Measurements from ENCODE around the gene CNPPD1.

The CNPPD1 gene

GRCh38 chr2:219179601-219180465 lies 3.1 kb upstream of the CNPPD1 start:
- Histone ChIP-seq H3K36me3 (ENCODE audit: control insufficient read depth in 1 of 2, insufficient read depth in 2 of 2, low read length in 2 of 2) (peaks cover 42 to 54% of the 10 kb centered on the region in 2 donors), H3K9ac (ENCODE audit: low read depth in 1 of 2, low read length in 2 of 2) (peak overlapping the region in 1 of 2 donors; percentile 95), H3K9me3 (ENCODE audit: control insufficient read depth in 1 of 2, low read length in 2 of 2) (no peaks in the 10 kb centered on the region), H3K4me1 (ENCODE audit: control insufficient read depth in 1 of 2, insufficient read depth in 2 of 2, low read length in 2 of 2) (peaks cover 20 to 26% of the 10 kb centered on the region in 2 donors), H3K27ac (ENCODE audit: low read depth, low read length) (no peak overlapping the region), H3K4me3 (ENCODE audit: low read depth in 1 of 2, low read length in 2 of 2) (peak overlapping the region; percentile 79 to 85), H3K27me3 (ENCODE audit: control insufficient read depth in 1 of 2, insufficient read depth in 2 of 2, low read length in 2 of 2) (no peaks in the 10 kb centered on the region)

- Histone ChIP-seq H3K36me3 (ENCODE audit: control insufficient read depth in 1 of 2, insufficient read depth in 2 of 2, low read length in 2 of 2) (peaks cover 45 to 56% of the 10 kb centered on the region in 2 donors), H3K9ac (ENCODE audit: low read depth in 1 of 2, low read length in 2 of 2) (peak overlapping the region; percentile 34 to 95), H3K27me3 (ENCODE audit: control insufficient read depth in 1 of 2, insufficient read depth in 2 of 2, low read length in 2 of 2) (no peaks in the 10 kb centered on the region), H3K27ac (ENCODE audit: low read depth, low read length) (peak overlapping the region; percentile 65), H3K4me3 (ENCODE audit: low read depth in 1 of 2, low read length in 2 of 2) (peak overlapping the region; percentile 79 to 85), H3K9me3 (ENCODE audit: control insufficient read depth in 1 of 2, low read length in 2 of 2) (no peaks in the 10 kb centered on the region), H3K4me1 (ENCODE audit: control insufficient read depth in 1 of 2, insufficient read depth in 2 of 2, low read length in 2 of 2) (peaks cover 24 to 26% of the 10 kb centered on the region in 2 donors)
Measured at GRCh38 chr2:219178377-219179175, 1.9 kb upstream of the CNPPD1 start.

DNA sequence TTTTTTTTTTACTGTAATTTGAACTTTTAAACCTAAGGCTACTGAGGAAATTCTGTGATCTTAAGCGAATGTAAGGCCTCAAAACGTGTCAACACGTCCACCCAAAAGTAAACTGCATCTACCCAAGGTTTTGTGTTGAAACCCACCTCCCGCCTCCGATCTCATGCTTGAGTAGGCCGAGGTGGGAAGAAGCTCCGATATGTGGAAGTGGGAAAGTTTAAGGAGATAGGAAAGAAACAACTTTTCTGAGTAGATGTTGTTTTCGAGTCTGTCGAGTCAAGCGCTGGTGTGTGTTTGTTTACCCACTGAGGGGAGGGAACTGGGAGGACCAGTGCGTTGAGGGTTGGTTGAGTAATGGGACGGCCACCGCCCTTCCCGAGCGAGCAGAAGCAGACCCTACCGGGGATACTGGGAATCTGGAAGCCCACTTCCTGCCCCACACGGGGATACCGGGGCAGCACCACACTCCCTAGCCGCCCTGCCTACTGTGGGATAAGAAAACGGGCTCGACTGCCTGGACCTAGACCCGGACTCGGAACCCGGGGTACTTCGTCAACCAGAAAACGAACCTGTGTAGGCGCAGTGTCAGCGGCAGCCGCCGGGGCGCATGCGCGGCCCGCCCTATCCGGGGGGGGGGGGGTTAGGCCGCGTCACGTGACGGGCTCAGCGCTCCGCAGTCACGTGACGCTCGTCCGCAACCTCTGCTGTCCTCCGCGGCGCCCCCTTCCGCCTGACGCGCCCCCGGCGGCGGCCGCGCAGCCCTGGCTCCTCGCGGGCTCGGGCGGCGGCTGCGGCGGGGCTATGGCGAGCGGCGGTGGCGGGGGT lies 1.0 kb upstream of the CNPPD1 start, which contains the start of gene RETREG2:
Gene RETREG2 (plus strand): TSS at position 724 of the 825 bp plus-strand sequence. CDS start 78 bp downstream, at position 802.
- Histone ChIP-seq H3K4me3 (ENCODE audit: low read depth in 1 of 2, low read length in 2 of 2) (peak within 1 kb of the TSS; percentile 88 to 95), H3K27me3 (ENCODE audit: control insufficient read depth in 1 of 2, insufficient read depth in 2 of 2, low read length in 2 of 2) (no peaks in the 10 kb centered on the region), H3K4me1 (ENCODE audit: control insufficient read depth in 1 of 2, insufficient read depth in 2 of 2, low read length in 2 of 2) (peaks cover 26 to 29% of the 10 kb centered on the region in 2 donors), H3K9me3 (ENCODE audit: control insufficient read depth in 1 of 2, low read length in 2 of 2) (no peaks in the 10 kb centered on the region), H3K27ac (ENCODE audit: low read depth, low read length) (peak within 1 kb of the TSS; percentile 100), H3K36me3 (ENCODE audit: control insufficient read depth in 1 of 2, insufficient read depth in 2 of 2, low read length in 2 of 2) (peaks cover 43 to 56% of the 10 kb centered on the region in 2 donors), H3K9ac (ENCODE audit: low read depth in 1 of 2, low read length in 2 of 2) (peak within 1 kb of the TSS; percentile 95 to 98)

DNA sequence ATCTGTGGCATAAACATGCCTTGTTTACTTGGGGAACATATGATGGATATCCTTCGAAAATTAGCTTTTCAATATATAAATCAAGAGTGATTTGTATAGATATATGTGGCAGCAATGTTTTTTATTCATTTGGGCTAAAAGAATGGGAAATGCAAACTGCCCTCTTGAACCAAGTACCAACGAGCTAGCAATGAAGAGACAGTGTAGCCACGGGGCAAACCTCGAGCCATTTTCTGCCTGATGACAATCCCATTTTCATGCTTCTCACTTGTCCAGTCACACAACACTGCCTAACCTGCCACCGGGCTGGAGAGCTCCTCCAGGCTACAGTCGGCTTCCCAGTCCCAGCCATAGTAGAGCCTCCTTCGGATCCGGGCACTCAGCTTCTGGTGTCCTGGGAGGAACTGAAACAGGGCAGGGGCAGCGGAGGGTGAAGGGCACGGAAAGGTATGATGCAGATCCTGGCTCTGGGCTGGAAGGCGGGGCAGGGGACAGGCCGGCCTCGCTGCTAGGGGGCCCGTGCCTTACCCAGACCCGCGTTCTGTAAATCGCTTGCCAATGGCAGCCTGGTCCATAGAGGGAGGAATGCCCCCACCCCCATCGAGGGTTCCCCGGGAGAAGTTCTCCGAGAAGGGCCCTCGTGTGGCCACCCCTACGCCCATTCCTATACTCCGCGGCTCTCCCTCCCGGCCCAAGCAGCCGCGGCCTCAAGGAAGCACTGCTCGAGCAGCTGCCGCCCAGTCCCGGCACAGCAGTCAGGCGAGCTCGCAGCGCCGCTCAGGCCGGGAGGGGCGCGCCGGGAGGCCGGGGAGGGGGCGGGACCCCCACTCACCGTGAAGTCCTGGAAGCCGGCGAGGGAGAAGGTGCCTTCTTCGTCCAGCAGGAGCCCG lies 552 bp downstream of the CNPPD1 start:
- Histone ChIP-seq H3K4me3 (ENCODE audit: low read depth in 1 of 2, low read length in 2 of 2) (peak overlapping the region; percentile 95), H3K36me3 (ENCODE audit: control insufficient read depth in 1 of 2, insufficient read depth in 2 of 2, low read length in 2 of 2) (peaks cover 31 to 56% of the 10 kb centered on the region in 2 donors), H3K27ac (ENCODE audit: low read depth, low read length) (peak overlapping the region; percentile 100), H3K9me3 (ENCODE audit: control insufficient read depth in 1 of 2, low read length in 2 of 2) (no peaks in the 10 kb centered on the region), H3K27me3 (ENCODE audit: control insufficient read depth in 1 of 2, insufficient read depth in 2 of 2, low read length in 2 of 2) (no peaks in the 10 kb centered on the region), H3K9ac (ENCODE audit: low read depth in 1 of 2, low read length in 2 of 2) (peak overlapping the region; percentile 95 to 98), H3K4me1 (ENCODE audit: control insufficient read depth in 1 of 2, insufficient read depth in 2 of 2, low read length in 2 of 2) (peaks cover 29% of the 10 kb centered on the region in 2 donors)

- Histone ChIP-seq H3K9me3 (ENCODE audit: control insufficient read depth in 1 of 2, low read length in 2 of 2) (no peaks in the 10 kb centered on the region), H3K9ac (ENCODE audit: low read depth in 1 of 2, low read length in 2 of 2) (peak overlapping the region; percentile 95 to 98), H3K36me3 (ENCODE audit: control insufficient read depth in 1 of 2, insufficient read depth in 2 of 2, low read length in 2 of 2) (peaks cover 24 to 49% of the 10 kb centered on the region in 2 donors), H3K4me3 (ENCODE audit: low read depth in 1 of 2, low read length in 2 of 2) (peak overlapping the region; percentile 95), H3K27me3 (ENCODE audit: control insufficient read depth in 1 of 2, insufficient read depth in 2 of 2, low read length in 2 of 2) (no peaks in the 10 kb centered on the region), H3K27ac (ENCODE audit: low read depth, low read length) (no peak overlapping the region), H3K4me1 (ENCODE audit: control insufficient read depth in 1 of 2, insufficient read depth in 2 of 2, low read length in 2 of 2) (peaks cover 35% of the 10 kb centered on the region in 2 donors)
Measured at GRCh38 chr2:219175486-219175885, 1.2 kb downstream of the CNPPD1 start.

GRCh38 chr2:219174801-219175200 lies 1.9 kb downstream of the CNPPD1 start:
- peaks cover 35 to 42% of the 10 kb centered on the region in 2 donors for H3K4me1 ChIP-seq (ENCODE audit: control insufficient read depth in 1 of 2, insufficient read depth in 2 of 2, low read length in 2 of 2)
- no peak overlapping the region for H3K9ac ChIP-seq (ENCODE audit: low read depth in 1 of 2, low read length in 2 of 2)
- H3K36me3 ChIP-seq (ENCODE audit: control insufficient read depth in 1 of 2, insufficient read depth in 2 of 2, low read length in 2 of 2) = peaks cover 21 to 42% of the 10 kb centered on the region in 2 donors
- H3K4me3 ChIP-seq (ENCODE audit: low read depth in 1 of 2, low read length in 2 of 2) = no peak overlapping the region
- no peaks in the 10 kb centered on the region for H3K27me3 ChIP-seq (ENCODE audit: control insufficient read depth in 1 of 2, insufficient read depth in 2 of 2, low read length in 2 of 2)
- H3K9me3 ChIP-seq (ENCODE audit: control insufficient read depth in 1 of 2, low read length in 2 of 2) = no peaks in the 10 kb centered on the region
- H3K27ac ChIP-seq (ENCODE audit: low read depth, low read length) = no peak overlapping the region

- H3K4me1 ChIP-seq (ENCODE audit: control insufficient read depth in 1 of 2, insufficient read depth in 2 of 2, low read length in 2 of 2) = peaks cover 35 to 42% of the 10 kb centered on the region in 2 donors
- H3K27ac ChIP-seq (ENCODE audit: low read depth, low read length) = no peak overlapping the region
- no peak overlapping the region for H3K4me3 ChIP-seq (ENCODE audit: low read depth in 1 of 2, low read length in 2 of 2)
- H3K9ac ChIP-seq (ENCODE audit: low read depth in 1 of 2, low read length in 2 of 2) = no peak overlapping the region
- H3K9me3 ChIP-seq (ENCODE audit: control insufficient read depth in 1 of 2, low read length in 2 of 2) = no peaks in the 10 kb centered on the region
- no peaks in the 10 kb centered on the region for H3K27me3 ChIP-seq (ENCODE audit: control insufficient read depth in 1 of 2, insufficient read depth in 2 of 2, low read length in 2 of 2)
- peaks cover 21 to 39% of the 10 kb centered on the region in 2 donors for H3K36me3 ChIP-seq (ENCODE audit: control insufficient read depth in 1 of 2, insufficient read depth in 2 of 2, low read length in 2 of 2)
Measured at GRCh38 chr2:219174146-219174545, 2.6 kb downstream of the CNPPD1 start.

- H3K9me3 ChIP-seq (ENCODE audit: control insufficient read depth in 1 of 2, low read length in 2 of 2) = no peaks in the 10 kb centered on the region
- no peak overlapping the region for H3K4me3 ChIP-seq (ENCODE audit: low read depth in 1 of 2, low read length in 2 of 2)
- no peaks in the 10 kb centered on the region for H3K27me3 ChIP-seq (ENCODE audit: control insufficient read depth in 1 of 2, insufficient read depth in 2 of 2, low read length in 2 of 2)
- peaks cover 21 to 39% of the 10 kb centered on the region in 2 donors for H3K36me3 ChIP-seq (ENCODE audit: control insufficient read depth in 1 of 2, insufficient read depth in 2 of 2, low read length in 2 of 2)
- no peak overlapping the region for H3K27ac ChIP-seq (ENCODE audit: low read depth, low read length)
- peaks cover 34 to 46% of the 10 kb centered on the region in 2 donors for H3K4me1 ChIP-seq (ENCODE audit: control insufficient read depth in 1 of 2, insufficient read depth in 2 of 2, low read length in 2 of 2)
- H3K9ac ChIP-seq (ENCODE audit: low read depth in 1 of 2, low read length in 2 of 2) = no peak overlapping the region
Measured at GRCh38 chr2:219173176-219173575, 3.5 kb downstream of the CNPPD1 start.
